HTR-8/SVneo (cell line): ENCODE measurements around the gene NPR1.
"Not testable (repeated sequence)": the region's sequence is repeated elsewhere in the genome, so short reads cannot be mapped to it uniquely, and the experiment has no call there.

Experiments
- DNase-seq: peaks from one replicate; pipeline ENCODE4 v3.0.0; 2011; ENCODE audit warnings: low spot score, mixed read lengths; ENCODE audit not compliant: insufficient read length
- FAIRE-seq: peaks from 2 replicates; lab custom pipeline; 2011; peaks lifted over from hg19 to GRCh38; lab: Jason Lieb, UNC

The NPR1 gene

DNA sequence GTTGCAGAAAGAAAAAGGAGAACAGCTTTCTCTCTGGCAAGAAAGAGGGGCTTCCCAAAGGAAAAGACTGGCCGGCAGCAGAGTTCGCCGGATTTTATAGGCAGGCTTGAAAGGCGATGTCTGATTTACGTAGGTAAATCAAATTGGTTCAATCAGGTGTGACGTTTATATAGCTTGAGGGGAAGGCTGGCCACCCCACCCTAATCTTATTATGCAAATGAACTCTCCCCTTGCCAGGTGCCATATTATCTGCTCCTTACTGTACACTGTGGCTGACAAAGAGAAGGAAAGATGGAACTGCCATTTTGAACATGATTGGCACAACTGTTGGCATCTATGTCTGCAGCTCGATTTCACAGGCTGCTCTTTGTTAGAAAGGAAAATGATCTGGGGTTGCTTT, 32.5 kb downstream of the NPR1 start:
- FAIRE-seq (no peak), DNase-seq (no peak)

DNA sequence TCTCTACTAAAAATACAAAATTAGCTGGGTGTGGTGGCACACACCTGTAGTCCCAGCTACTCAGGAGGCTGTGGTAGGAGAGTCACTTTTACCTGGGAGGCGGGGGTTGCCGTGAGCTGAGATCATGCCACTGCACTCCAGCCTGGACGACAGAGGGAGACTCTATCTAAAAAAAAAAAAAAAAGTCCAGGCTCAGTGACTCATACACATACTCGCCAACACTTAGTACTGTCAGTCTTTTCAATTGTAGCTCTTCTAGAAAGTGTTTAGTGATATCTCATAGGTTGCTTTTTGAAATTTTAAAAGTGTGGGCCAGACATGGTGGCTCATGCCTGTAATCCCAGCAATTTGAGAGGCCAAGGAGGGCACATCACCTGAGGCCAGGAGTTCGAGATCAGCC, 37.7 kb downstream of the NPR1 start:
- not testable (repeated sequence) for FAIRE-seq, DNase-seq

- DNase-seq: no peak
- FAIRE-seq: no peak
These were observed 38.8 kb downstream of the NPR1 start for GRCh38 chr1:153717330-153717729.

GRCh38 chr1:153723687-153724086, 45.2 kb downstream of the NPR1 start:
- DNase-seq (no peak), FAIRE-seq (no peak)

- not testable (repeated sequence) for FAIRE-seq, DNase-seq
These were observed 46.1 kb downstream of the NPR1 start for GRCh38 chr1:153724634-153725033.

DNA sequence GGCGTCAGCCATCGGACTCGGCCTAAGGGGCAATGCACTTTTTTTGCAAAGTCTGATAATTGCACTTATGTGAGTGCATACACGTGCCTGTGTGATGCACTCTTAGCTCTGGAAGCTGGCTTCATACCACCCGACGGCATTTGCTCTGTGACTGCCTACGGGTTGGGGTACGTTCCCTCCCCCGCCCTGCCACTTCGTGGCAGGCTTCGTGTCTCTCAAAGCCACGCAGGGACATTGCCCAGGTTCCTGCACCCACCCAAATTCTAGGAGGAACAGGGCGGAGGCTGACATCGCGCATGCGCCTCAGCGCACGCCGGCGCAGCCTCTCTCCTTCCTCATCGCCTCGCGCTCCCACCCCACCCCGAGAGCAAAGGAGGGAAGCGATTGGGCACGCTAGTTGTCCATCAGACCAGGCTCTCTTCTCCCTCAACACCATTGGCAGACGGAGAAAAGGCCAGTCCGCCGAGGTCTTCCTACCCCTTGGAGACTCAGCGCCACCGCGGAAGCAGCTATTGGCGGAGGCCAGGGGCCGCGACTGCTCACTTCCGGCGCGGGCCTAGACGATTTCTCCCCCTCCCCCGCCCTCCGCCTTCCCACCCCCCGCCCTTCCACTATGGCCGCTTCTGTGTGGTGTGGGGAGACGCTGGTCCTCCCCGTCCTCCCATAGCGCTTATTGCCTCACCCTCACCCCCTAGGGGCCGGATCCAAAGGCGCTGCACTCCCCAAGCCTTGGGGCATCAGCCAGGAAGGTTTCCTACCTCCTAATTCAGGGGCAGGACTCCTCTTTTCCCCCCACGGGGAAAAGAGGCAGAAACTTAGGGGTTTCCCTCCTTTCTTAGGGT, 49.2 kb downstream of the NPR1 start, which contains the start of gene INTS3:
Gene INTS3 (plus strand): TSS at position 588 of the 842 bp plus-strand sequence. CDS start 585 bp downstream, outside the sequence.
- FAIRE-seq: peak; percentile 65
- DNase-seq: peak; percentile 99

- FAIRE-seq: no peak
- no peak for DNase-seq
These were observed 50.0 kb downstream of the NPR1 start for GRCh38 chr1:153728305-153729066.

GRCh38 chr1:153730468-153730988, 52.0 kb downstream of the NPR1 start:
- FAIRE-seq (no peak), DNase-seq (no peak)

DNA sequence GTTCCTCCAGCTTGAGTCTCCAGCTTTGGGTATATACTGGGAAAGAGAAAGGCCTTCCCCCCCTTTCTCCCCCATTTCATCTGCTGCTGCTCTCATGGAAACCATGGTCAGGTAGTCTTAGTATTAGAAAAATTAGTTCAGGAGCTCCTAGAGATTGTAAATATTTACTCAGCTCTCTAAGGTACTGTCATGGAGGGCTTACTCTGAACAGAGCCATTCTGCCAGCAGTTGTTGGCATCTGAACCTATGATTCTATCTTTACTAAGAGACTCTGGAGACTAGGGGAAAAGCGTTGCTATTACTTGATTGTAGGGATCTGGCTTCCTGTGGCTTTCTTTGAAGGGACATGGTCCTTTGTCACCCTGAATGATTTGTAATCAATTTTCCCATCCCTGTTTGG, 55.5 kb downstream of the NPR1 start:
- FAIRE-seq: no peak
- no peak for DNase-seq

DNA sequence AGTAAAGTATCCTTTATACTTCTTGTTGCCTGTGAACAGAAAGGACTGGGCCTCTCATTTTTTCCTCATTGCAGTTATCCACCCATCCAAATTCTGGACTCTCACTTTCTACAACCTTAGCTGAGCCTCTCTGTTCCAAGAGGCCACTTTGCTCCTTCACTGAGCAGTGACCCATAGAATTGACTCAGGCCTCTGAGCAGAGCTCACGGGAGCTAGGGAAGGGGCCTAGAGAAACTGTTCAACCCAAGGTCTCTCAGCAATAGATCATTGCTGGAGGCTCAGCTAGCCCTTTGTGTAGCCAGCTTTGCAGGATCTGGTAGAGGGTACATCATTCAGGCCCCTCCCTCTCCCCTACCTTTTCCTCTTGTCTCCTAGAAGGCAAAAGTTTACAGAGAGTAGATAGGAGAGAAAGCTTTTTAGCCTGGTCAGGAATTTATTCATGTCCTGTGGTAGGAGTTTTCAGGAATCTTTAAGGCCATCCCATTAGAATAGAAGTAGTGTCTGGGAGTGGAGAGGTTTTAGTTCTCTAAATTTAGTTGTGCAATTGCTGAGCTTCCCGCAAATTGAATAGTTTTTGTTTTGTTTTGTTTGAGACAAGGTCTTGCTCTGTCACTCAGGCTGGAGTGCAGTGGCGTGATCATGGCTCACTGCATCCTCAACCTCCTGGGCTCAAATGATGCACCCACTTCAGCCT, 56.1 kb downstream of the NPR1 start:
- FAIRE-seq (no peak), DNase-seq (no peak)

DNA sequence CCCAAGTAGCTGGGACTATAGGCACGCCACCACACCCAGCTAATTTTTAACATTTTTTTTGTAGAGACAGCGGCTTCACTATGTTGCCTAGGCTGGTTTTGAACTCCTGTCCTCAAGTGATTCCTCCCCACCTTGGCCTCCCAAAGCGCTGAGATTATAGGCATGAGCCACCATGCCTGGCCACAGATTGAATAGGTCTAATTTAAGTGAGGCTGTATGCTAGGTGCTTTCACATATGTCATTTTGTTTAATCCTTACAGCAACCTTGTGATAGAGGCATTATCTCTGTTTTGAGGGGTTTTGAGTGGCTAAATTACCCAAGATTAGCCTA, 56.6 kb downstream of the NPR1 start:
- no peak for FAIRE-seq

GRCh38 chr1:153741986-153742385, 63.5 kb downstream of the NPR1 start:
- no peak for DNase-seq
- no peak for FAIRE-seq

More for the DNA sequence above, 56.6 kb downstream of the NPR1 start:
- no peak for DNase-seq

DNA sequence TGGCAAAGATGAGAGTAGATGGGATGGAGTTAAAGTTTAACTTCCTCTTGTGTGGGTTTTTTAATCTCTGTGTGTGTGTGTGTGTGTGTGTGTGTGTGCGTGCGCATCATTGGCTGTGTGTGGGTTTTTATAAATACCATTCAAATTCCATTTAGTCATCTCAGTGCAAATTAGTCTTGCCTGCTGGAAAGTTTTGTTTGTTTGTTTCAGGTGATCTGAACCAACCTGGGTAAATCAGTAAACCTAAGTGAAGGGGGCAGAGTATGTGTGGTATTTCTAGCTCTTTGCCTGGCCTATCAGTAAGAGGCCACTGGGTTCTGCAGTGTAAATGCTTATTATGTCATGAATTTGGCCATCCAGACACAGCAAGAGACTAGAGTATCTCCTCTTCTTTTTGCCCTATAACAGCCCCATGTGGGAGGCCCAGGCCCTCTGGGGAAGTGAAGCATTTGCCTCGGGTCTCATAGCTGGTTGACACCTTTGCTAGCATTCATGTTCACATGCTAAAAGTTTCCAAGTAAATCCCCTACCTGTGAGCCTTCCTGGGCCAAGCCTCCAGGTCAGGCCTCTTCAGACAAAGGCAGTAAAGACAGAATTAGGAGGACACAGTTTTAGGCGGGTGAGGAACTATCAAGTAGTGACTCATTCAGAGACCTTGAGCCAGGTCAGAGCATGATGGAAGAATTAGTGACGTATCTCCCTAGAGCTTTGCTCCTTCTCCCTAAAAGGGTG, 64.1 kb downstream of the NPR1 start:
- FAIRE-seq (no peak), DNase-seq (no peak)
